A549 (cell line): ENCODE results near the gene TCF4.

Experiments
- BHLHE40 ChIP-seq: IDR thresholded peaks from 2 replicates; pipeline ENCODE4 v1.6.1; 2012; ENCODE audit warnings: low read depth, low read length, inconsistent platforms
- EHMT2 ChIP-seq: fragments of 200-600 bp; sonication (generic); IDR thresholded peaks from 2 replicates; pipeline ENCODE4 v1.6.1; 2016; ENCODE audit warnings: antibody characterized with exemption, low read depth, mild to moderate bottlenecking, moderate library complexity
- EP300 ChIP-seq, 2 experiments: fragments of >200 bp; sonication (Bioruptor Twin); formaldehyde crosslinking; IDR thresholded peaks; 2 replicates in 1 of 2; 3 replicates in 1 of 2; pipeline ENCODE4 v1.6.1; 2016 to 2017
- MAFK ChIP-seq: fragments of 450-650 bp; IDR thresholded peaks from 2 replicates; pipeline ENCODE4 v1.6.1; 2014; ENCODE audit not compliant: partially characterized antibody
- POLR2A ChIP-seq: IDR thresholded peaks from 2 replicates; pipeline ENCODE4 v1.6.1; 2012; ENCODE audit warnings: mild to moderate bottlenecking, low read length
- RARB ChIP-seq: fragments of 250-450 bp; sonication (Bioruptor Pico); IDR thresholded peaks from 2 replicates; pipeline ENCODE4 v1.8.0; 2021; ENCODE audit warnings: mild to moderate bottlenecking, moderate library complexity
- RCOR1 ChIP-seq: fragments of 150-350 bp; IDR thresholded peaks from 2 replicates; pipeline ENCODE4 v1.6.1; 2014; ENCODE audit warnings: antibody characterized with exemption, low read length, low read depth
- TF ChIP-seq, protein P1 (sequence below): fragments of >200 bp; sonication (Bioruptor Twin); formaldehyde crosslinking; IDR thresholded peaks from 3 replicates; pipeline ENCODE4 v1.6.1; 2016
- TF ChIP-seq, protein P2 (sequence below): fragments of >200 bp; sonication (Bioruptor Twin); formaldehyde crosslinking; IDR thresholded peaks from 3 replicates; pipeline ENCODE4 v1.5.1; 2016
- TF ChIP-seq, protein P3 (sequence below): IDR thresholded peaks from 2 replicates; pipeline ENCODE4 v1.6.1; 2012
- TF ChIP-seq, protein P4 (sequence below): fragments of 450-650 bp; IDR thresholded peaks from 2 replicates; pipeline ENCODE4 v1.6.1; 2014; ENCODE audit warnings: antibody characterized with exemption
- TF ChIP-seq, protein P5 (sequence below): fragments of 200-600 bp; sonication (generic); IDR thresholded peaks from 2 replicates; pipeline ENCODE4 v1.6.1; 2016; ENCODE audit warnings: antibody characterized with exemption, mild to moderate bottlenecking, moderate library complexity

DNA sequence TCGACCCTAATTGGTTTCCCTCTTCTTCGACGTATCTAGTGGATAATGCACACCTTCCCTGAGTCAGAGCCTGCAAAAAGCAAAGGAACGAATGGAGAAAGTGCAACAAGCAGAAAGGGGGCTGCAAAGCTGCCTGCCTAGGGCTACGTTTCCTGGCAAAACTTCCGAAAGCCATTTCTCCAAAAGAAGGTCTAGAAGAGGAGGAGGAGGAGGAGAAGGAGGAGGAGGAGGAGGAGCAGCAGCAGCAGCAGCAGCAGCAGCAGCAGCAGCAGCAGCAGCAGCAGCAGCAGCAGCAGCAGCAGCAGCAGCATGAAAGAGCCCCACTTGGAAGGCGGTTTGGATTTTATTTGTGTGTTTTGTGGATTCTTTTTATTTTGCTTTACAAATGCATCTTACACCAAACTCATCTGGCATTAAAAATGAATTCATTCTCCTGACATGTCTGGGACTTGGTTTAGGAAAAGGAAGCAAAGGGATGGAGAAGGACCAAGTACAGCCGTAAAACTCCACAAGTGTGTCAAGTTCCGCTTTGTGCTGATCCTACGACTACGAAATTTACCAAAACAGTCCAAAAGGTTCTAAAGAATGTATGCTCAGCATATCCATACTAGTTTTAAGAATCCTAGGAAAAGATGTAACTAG lies 2.0 kb downstream of the TCF4 start:
- TF ChIP-seq EHMT2 (no peak), EP300 (IDR thresholded peaks at IDR 0.05) (no peak), RCOR1 (no peak), RARB (CRISPR knock-in tag) (no peak), BHLHE40 (no peak), MAFK (no peak), POLR2A (no peak)
- TF ChIP-seq, protein P1, sequence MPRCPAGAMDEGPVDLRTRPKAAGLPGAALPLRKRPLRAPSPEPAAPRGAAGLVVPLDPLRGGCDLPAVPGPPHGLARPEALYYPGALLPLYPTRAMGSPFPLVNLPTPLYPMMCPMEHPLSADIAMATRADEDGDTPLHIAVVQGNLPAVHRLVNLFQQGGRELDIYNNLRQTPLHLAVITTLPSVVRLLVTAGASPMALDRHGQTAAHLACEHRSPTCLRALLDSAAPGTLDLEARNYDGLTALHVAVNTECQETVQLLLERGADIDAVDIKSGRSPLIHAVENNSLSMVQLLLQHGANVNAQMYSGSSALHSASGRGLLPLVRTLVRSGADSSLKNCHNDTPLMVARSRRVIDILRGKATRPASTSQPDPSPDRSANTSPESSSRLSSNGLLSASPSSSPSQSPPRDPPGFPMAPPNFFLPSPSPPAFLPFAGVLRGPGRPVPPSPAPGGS, result no peak
- TF ChIP-seq, protein P2, sequence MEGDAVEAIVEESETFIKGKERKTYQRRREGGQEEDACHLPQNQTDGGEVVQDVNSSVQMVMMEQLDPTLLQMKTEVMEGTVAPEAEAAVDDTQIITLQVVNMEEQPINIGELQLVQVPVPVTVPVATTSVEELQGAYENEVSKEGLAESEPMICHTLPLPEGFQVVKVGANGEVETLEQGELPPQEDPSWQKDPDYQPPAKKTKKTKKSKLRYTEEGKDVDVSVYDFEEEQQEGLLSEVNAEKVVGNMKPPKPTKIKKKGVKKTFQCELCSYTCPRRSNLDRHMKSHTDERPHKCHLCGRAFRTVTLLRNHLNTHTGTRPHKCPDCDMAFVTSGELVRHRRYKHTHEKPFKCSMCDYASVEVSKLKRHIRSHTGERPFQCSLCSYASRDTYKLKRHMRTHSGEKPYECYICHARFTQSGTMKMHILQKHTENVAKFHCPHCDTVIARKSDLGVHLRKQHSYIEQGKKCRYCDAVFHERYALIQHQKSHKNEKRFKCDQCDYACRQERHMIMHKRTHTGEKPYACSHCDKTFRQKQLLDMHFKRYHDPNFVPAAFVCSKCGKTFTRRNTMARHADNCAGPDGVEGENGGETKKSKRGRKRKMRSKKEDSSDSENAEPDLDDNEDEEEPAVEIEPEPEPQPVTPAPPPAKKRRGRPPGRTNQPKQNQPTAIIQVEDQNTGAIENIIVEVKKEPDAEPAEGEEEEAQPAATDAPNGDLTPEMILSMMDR, result no peak
- TF ChIP-seq, protein P3, sequence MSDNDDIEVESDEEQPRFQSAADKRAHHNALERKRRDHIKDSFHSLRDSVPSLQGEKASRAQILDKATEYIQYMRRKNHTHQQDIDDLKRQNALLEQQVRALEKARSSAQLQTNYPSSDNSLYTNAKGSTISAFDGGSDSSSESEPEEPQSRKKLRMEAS, result no peak
- TF ChIP-seq, protein P4, sequence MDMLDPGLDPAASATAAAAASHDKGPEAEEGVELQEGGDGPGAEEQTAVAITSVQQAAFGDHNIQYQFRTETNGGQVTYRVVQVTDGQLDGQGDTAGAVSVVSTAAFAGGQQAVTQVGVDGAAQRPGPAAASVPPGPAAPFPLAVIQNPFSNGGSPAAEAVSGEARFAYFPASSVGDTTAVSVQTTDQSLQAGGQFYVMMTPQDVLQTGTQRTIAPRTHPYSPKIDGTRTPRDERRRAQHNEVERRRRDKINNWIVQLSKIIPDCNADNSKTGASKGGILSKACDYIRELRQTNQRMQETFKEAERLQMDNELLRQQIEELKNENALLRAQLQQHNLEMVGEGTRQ, result no peak
- TF ChIP-seq, protein P5, sequence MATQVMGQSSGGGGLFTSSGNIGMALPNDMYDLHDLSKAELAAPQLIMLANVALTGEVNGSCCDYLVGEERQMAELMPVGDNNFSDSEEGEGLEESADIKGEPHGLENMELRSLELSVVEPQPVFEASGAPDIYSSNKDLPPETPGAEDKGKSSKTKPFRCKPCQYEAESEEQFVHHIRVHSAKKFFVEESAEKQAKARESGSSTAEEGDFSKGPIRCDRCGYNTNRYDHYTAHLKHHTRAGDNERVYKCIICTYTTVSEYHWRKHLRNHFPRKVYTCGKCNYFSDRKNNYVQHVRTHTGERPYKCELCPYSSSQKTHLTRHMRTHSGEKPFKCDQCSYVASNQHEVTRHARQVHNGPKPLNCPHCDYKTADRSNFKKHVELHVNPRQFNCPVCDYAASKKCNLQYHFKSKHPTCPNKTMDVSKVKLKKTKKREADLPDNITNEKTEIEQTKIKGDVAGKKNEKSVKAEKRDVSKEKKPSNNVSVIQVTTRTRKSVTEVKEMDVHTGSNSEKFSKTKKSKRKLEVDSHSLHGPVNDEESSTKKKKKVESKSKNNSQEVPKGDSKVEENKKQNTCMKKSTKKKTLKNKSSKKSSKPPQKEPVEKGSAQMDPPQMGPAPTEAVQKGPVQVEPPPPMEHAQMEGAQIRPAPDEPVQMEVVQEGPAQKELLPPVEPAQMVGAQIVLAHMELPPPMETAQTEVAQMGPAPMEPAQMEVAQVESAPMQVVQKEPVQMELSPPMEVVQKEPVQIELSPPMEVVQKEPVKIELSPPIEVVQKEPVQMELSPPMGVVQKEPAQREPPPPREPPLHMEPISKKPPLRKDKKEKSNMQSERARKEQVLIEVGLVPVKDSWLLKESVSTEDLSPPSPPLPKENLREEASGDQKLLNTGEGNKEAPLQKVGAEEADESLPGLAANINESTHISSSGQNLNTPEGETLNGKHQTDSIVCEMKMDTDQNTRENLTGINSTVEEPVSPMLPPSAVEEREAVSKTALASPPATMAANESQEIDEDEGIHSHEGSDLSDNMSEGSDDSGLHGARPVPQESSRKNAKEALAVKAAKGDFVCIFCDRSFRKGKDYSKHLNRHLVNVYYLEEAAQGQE, result no peak
